Left hindlimb (tissue), 1 donor: ENCODE measurements around the gene MMP23B.
"Not testable (repeated sequence)": the region's sequence is repeated elsewhere in the genome, so short reads cannot be mapped to it uniquely, and the experiment has no call there.

Experiments
- DNase-seq: peaks from one replicate; pipeline ENCODE4 v3.0.0-alpha.2; 2018

Gene MMP23B

GRCh38 chr1:1671365-1672119 lies 39.6 kb downstream of the MMP23B start:
- no peak for DNase-seq

- no peak for DNase-seq
These were observed 40.4 kb downstream of the MMP23B start for GRCh38 chr1:1672181-1672965.

GRCh38 chr1:1674806-1675205 lies 42.8 kb downstream of the MMP23B start:
- DNase-seq: not testable (repeated sequence)

GRCh38 chr1:1675218-1675617 lies 43.2 kb downstream of the MMP23B start:
- DNase-seq: not testable (repeated sequence)

GRCh38 chr1:1676087-1676486 lies 44.1 kb downstream of the MMP23B start:
- not testable (repeated sequence) for DNase-seq

- no peak for DNase-seq
These were observed 46.0 kb downstream of the MMP23B start for GRCh38 chr1:1677718-1678580.

- DNase-seq: no peak
These were observed 46.8 kb downstream of the MMP23B start for GRCh38 chr1:1678581-1679380.

- DNase-seq: peak; percentile 16
These were observed 48.3 kb downstream of the MMP23B start for GRCh38 chr1:1680031-1680911.

GRCh38 chr1:1680912-1681273 lies 48.9 kb downstream of the MMP23B start:
- peak; percentile 16 for DNase-seq

GRCh38 chr1:1683104-1683905 lies 51.3 kb downstream of the MMP23B start:
- peak; percentile 28 for DNase-seq
